Sigmoid colon (tissue), 4 donors: ENCODE results near the gene IL17A.

Source experiments
- CTCF ChIP-seq, 4 experiments: fragments of 450-650 bp in 3 of 4; fragments of 200-600 bp in 1 of 4; IDR thresholded peaks; one replicate each; pipeline ENCODE4 v1.5.1; 2016 to 2019; ENCODE audit warnings: antibody characterized with exemption in 4 of 4, mild to moderate bottlenecking in 3 of 4, moderate library complexity in 2 of 4
- EP300 ChIP-seq, 4 donors: sonication (generic); formaldehyde crosslinking; IDR thresholded peaks; one replicate each; pipeline ENCODE4 v1.6.1; 2017; ENCODE audit warnings: antibody characterized with exemption in 4 of 4
- POLR2A ChIP-seq, 2 donors: fragments of 450-650 bp; IDR thresholded peaks; one replicate each; pipeline ENCODE4 v1.6.1; 2016; ENCODE audit warnings: antibody characterized with exemption in 2 of 2, mild to moderate bottlenecking in 2 of 2, moderate library complexity in 2 of 2
- POLR2AphosphoS5 ChIP-seq, 4 donors: sonication (generic); formaldehyde crosslinking; IDR thresholded peaks; one replicate each; pipeline ENCODE4 v1.6.1; 2017; ENCODE audit warnings: antibody characterized with exemption in 4 of 4

- TF ChIP-seq EP300 (IDR thresholded peaks at IDR 0.05) (no peak), CTCF (IDR thresholded peaks at IDR 0.05) (no peak), POLR2A (IDR thresholded peaks at IDR 0.05) (no peak), POLR2AphosphoS5 (IDR thresholded peaks at IDR 0.05) (no peak)
These were observed 49.2 kb upstream of the IL17A start for GRCh38 chr6:52136934-52137467.
